ENCODE results near the gene TCF12.

TCF12 gene

DNA sequence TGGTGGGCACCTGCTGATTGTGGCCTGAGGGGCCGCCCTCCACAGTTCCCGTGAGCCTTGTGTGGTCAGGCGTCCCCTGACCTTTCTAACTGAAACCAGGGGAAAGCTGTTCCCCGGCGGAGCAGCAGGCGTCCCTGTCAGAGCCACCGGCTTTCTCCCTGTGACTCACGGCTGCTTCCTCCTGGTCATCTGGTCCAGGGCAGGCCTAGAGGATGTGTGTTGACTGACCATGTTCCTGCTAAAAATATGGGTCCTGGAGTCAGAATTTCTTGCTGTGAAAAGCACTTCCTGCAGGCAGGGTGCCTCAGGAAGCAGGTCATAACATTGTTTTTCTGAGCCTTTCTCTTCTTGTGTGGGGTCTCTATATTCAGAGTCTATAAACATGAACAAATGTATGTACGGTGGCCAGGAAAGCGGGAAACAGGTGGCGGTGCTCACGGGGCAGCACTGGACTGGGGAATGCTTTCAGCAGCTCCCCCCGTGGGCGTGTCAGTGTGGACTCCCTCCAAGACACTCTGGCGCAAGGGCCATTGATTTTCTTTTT lies 419.5 kb downstream of the TCF12 start:
- no peaks in the 10 kb centered on the region for H3K27me3 ChIP-seq (ENCODE audit: control insufficient read depth, insufficient read depth, low read length, poor library complexity, severe bottlenecking)
- H3K27ac ChIP-seq (ENCODE audit: insufficient read depth, low read depth, low read length, poor library complexity, severe bottlenecking), result no peak overlapping the region
- no peak overlapping the region for H3K4me3 ChIP-seq (ENCODE audit: insufficient read depth, low read depth, low read length)
- WGBS, 2 experiments, result 86 to 87% methylated on average over 15 of the region's 15 CpGs
- no peaks in the 10 kb centered on the region for H3K36me3 ChIP-seq (ENCODE audit: control insufficient read depth, insufficient read depth, low read length)
- no peaks in the 10 kb centered on the region for H3K9me3 ChIP-seq (ENCODE audit: control insufficient read depth, low read length)
- no peaks in the 10 kb centered on the region for H3K4me1 ChIP-seq (ENCODE audit: control insufficient read depth, insufficient read depth, low read length)

DNA sequence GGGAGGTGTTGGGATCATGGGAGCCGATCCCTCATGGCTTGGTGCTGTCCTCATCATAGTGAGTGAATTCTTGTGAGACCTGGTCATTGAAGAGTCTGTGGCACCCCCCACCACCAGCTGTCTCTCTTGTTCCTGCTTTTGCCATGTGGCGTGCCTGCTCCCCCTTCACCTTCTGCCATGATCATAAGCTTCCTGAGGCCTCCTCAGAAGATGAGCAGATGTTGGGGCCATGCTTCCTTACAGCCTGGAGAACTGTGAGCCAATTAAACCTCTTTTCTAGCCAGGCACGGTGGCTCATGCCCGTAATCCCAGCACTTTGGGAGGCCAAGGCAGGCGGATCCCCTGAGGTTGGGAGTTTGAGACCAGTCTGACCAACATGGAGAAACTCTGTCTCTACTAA lies 420.9 kb downstream of the TCF12 start:
- H3K27me3 ChIP-seq (ENCODE audit: control insufficient read depth, insufficient read depth, low read length, poor library complexity, severe bottlenecking), result no peaks in the 10 kb centered on the region
- no peak overlapping the region for H3K4me3 ChIP-seq (ENCODE audit: insufficient read depth, low read depth, low read length)
- WGBS, 2 experiments, result 91 to 93% methylated on average over 5 of the region's 5 CpGs
- no peak overlapping the region for H3K27ac ChIP-seq (ENCODE audit: insufficient read depth, low read depth, low read length, poor library complexity, severe bottlenecking)
- no peaks in the 10 kb centered on the region for H3K36me3 ChIP-seq (ENCODE audit: control insufficient read depth, insufficient read depth, low read length)
- peaks cover 4% of the 10 kb centered on the region for H3K4me1 ChIP-seq (ENCODE audit: control insufficient read depth, insufficient read depth, low read length)
- no peaks in the 10 kb centered on the region for H3K9me3 ChIP-seq (ENCODE audit: control insufficient read depth, low read length)
